B cell (primary cell): ENCODE data around the gene IGF2BP3.

Experiments
- EZH2 ChIP-seq: IDR thresholded peaks from 2 replicates; pipeline ENCODE4 v1.6.1; 2012; ENCODE audit warnings: borderline replicate concordance, low read depth, mild to moderate bottlenecking, moderate library complexity, low read length; ENCODE audit not compliant: insufficient read depth, poor library complexity, severe bottlenecking
- TF ChIP-seq, protein P1 (sequence below): fragments of 200-600 bp; IDR thresholded peaks from one replicate; pipeline ENCODE4 v1.8.0; 2022; ENCODE audit warnings: antibody characterized with exemption, mild to moderate bottlenecking

DNA sequence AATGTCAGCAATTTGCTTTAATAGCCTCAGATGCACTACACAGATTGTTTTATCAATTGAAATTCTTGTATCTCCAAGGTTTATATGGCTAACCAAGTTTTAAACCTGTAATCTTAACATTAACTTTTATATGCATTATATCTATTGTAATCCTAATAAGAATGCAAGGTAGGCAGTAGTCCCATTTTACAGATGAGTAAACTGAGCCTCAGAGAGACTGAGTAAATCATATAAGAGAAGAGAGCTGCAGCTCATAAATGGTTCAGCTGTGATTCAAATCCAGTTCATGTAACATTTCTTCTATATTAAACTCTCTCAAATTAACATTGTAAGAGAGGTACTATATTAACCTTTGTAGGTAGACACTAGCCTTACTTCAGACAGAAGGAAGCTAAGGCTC is 127.2 kb downstream of the IGF2BP3 start:
- TF ChIP-seq, protein P1, sequence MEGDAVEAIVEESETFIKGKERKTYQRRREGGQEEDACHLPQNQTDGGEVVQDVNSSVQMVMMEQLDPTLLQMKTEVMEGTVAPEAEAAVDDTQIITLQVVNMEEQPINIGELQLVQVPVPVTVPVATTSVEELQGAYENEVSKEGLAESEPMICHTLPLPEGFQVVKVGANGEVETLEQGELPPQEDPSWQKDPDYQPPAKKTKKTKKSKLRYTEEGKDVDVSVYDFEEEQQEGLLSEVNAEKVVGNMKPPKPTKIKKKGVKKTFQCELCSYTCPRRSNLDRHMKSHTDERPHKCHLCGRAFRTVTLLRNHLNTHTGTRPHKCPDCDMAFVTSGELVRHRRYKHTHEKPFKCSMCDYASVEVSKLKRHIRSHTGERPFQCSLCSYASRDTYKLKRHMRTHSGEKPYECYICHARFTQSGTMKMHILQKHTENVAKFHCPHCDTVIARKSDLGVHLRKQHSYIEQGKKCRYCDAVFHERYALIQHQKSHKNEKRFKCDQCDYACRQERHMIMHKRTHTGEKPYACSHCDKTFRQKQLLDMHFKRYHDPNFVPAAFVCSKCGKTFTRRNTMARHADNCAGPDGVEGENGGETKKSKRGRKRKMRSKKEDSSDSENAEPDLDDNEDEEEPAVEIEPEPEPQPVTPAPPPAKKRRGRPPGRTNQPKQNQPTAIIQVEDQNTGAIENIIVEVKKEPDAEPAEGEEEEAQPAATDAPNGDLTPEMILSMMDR: no peak
- no peak for TF ChIP-seq EZH2
